ENCODE measurements around the gene ASB4. TPM values are rescaled to one million over a fixed set of nuclear protein-coding genes. Genes with fewer than 3 reads are reported as not detected.

ASB4 gene
- total RNA-seq, 6 experiments from 2014 or later = not detected

GRCh38 chr7:95589031-95589430, 103.3 kb downstream of the ASB4 start:
- Mint-ChIP-seq H3K36me3 (ENCODE audit: low read depth) (no peaks in the 10 kb centered on the region), H3K9me3 (no peaks in the 10 kb centered on the region; the same call in 1 of the 2 replicates), H3K27ac (no peak overlapping the region), H3K4me1 (ENCODE audit: low read depth) (no peaks in the 10 kb centered on the region), H3K27me3 (ENCODE audit: insufficient read depth) (peaks cover 1% of the 10 kb centered on the region; the same call in 1 of the 2 replicates), H3K4me3 (no peak overlapping the region)
- TF ChIP-seq, protein P1, sequence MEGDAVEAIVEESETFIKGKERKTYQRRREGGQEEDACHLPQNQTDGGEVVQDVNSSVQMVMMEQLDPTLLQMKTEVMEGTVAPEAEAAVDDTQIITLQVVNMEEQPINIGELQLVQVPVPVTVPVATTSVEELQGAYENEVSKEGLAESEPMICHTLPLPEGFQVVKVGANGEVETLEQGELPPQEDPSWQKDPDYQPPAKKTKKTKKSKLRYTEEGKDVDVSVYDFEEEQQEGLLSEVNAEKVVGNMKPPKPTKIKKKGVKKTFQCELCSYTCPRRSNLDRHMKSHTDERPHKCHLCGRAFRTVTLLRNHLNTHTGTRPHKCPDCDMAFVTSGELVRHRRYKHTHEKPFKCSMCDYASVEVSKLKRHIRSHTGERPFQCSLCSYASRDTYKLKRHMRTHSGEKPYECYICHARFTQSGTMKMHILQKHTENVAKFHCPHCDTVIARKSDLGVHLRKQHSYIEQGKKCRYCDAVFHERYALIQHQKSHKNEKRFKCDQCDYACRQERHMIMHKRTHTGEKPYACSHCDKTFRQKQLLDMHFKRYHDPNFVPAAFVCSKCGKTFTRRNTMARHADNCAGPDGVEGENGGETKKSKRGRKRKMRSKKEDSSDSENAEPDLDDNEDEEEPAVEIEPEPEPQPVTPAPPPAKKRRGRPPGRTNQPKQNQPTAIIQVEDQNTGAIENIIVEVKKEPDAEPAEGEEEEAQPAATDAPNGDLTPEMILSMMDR (IDR thresholded peaks at IDR 0.05) = no peak
- DNase-seq = no peak

DNA sequence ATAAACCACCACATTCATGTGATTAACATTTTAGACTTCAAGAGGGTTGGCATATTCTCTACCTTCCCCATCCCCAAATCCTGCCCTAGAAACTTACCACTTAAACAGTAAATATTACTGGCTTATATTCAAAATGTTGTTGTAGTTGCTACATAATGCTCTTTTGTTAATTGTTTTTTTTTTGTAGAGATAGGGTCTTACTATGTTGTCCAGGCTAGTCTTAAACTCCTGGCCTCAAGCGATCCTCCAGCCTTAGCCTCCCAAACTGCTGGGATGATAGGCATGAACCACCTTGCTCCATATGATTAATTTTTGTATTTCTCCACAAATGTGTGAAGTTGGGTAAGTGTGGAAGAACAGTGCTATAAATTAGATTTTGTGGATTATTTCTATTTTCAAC, 104.0 kb downstream of the ASB4 start:
- no peak overlapping the region for H3K27ac Mint-ChIP-seq
- no peaks in the 10 kb centered on the region; the same call in 1 of the 2 replicates for H3K9me3 Mint-ChIP-seq
- TF ChIP-seq, protein P1 (IDR thresholded peaks at IDR 0.05) = no peak
- no peak overlapping the region for H3K4me3 Mint-ChIP-seq
- no peaks in the 10 kb centered on the region for H3K4me1 Mint-ChIP-seq (ENCODE audit: low read depth)
- peaks cover 1% of the 10 kb centered on the region; the same call in 1 of the 2 replicates for H3K27me3 Mint-ChIP-seq (ENCODE audit: insufficient read depth)
- no peaks in the 10 kb centered on the region for H3K36me3 Mint-ChIP-seq (ENCODE audit: low read depth)
- no peak for DNase-seq

Other genes starting within 250 kb of the ASB4 start
- not detected for gene PON1, start 161.4 kb upstream of the ASB4 start, total RNA-seq (2021; fragmentation: NEBNext Ultra II Directional; extraction: Animal tissue kit (Norgen Biotek cat#: 25700))
- not detected for gene PON3, start 89.6 kb upstream of the ASB4 start, total RNA-seq (2021; fragmentation: NEBNext Ultra II Directional; extraction: Animal tissue kit (Norgen Biotek cat#: 25700))
- 10 to 100 TPM; 63.7 to 79.0 (median 72.0) TPM for gene PON2, start 50.9 kb upstream of the ASB4 start, total RNA-seq (2021; fragmentation: NEBNext Ultra II Directional; extraction: Animal tissue kit (Norgen Biotek cat#: 25700))
- gene PDK4, start 110.6 kb downstream of the ASB4 start, total RNA-seq (2021; fragmentation: NEBNext Ultra II Directional; extraction: Animal tissue kit (Norgen Biotek cat#: 25700)) = not detected

Measured in HFFc6 (cell line).